GM12865 (cell line): Measurements from ENCODE around the gene WBP1L.
A peak's percentile ranks its signal among the peaks of the same experiment; 100 is the strongest.
"Not testable (repeated sequence)": the region's sequence is repeated elsewhere in the genome, so short reads cannot be mapped to it uniquely, and the experiment has no call there.

ENCODE experiments used
- DNase-seq: peaks from one replicate; pipeline ENCODE4 v3.0.0; 2010; ENCODE audit warnings: low read depth
- H3K4me3 ChIP-seq: 2 replicates; pipeline ENCODE4 v1.5.1; 2011; ENCODE audit warnings: mild to moderate bottlenecking, low read depth, low read length, control low read depth
- CTCF ChIP-seq: IDR thresholded peaks from 2 replicates; pipeline ENCODE4 v1.5.1; 2011; ENCODE audit warnings: low read length, control low read depth, low read depth, inconsistent platforms; ENCODE audit not compliant: insufficient read depth; ENCODE audit errors: missing control alignments

The WBP1L gene

GRCh38 chr10:102713814-102714620 lies 29.7 kb upstream of the WBP1L start, which contains the start of gene ARL3:
Gene ARL3 (minus strand): TSS chr10:102714397. CDS start chr10:102714275, 122 bp downstream.
- peak; percentile 63 for TF ChIP-seq CTCF
- peak; percentile 99 for DNase-seq
- peak within 1 kb of the TSS; percentile 86 for H3K4me3 ChIP-seq

GRCh38 chr10:102714621-102715455 lies 28.9 kb upstream of the WBP1L start, which contains the start of gene SFXN2:
Gene SFXN2 (plus strand): TSS chr10:102714636. CDS start chr10:102726637, 12,001 bp downstream.
- peak; percentile 11 for TF ChIP-seq CTCF
- H3K4me3 ChIP-seq, result peak within 1 kb of the TSS; percentile 86
- peak; percentile 70 for DNase-seq

GRCh38 chr10:102715880-102716279 lies 27.9 kb upstream of the WBP1L start:
- TF ChIP-seq CTCF, result no peak
- no peak for DNase-seq
- no peak overlapping the region for H3K4me3 ChIP-seq

- H3K4me3 ChIP-seq, DNase-seq: not testable (repeated sequence)
Measured at GRCh38 chr10:102716900-102717565, 26.7 kb upstream of the WBP1L start.

- no peak for DNase-seq
- TF ChIP-seq CTCF, result no peak
- H3K4me3 ChIP-seq, result no peak overlapping the region
Measured at GRCh38 chr10:102718220-102718619, 25.5 kb upstream of the WBP1L start.

- TF ChIP-seq CTCF, result no peak
- H3K4me3 ChIP-seq, result no peak overlapping the region
- no peak for DNase-seq
Measured at GRCh38 chr10:102720337-102720736, 23.4 kb upstream of the WBP1L start.
